ENCODE measurements around the gene TP53RK. TPM values are rescaled to one million over a fixed set of nuclear protein-coding genes. Genes with fewer than 3 reads are reported as not detected.
A peak's percentile ranks its signal among the peaks of the same experiment; 100 is the strongest.

Gene TP53RK
- total RNA-seq, 1 donor from 2014 or later, result 19.5 TPM

DNA sequence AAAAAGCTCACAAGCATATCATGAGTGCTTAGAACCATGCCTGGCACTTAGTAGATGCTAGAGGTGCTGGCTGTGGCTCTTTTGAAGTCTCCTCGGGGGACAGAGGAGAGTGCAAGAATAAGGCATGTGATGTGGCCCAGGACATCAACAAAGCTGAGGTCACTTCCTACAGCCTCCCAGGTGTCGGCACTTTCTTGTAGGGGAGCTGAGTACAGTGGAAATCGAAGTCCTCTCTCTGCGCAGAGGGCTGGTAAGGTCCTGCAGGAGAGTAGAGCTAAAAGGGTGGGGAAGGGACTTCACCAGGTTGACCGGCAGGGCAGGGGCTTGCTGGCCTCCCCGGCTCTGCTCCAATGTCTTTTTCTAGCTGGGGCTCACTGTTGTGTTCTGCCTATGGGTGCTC is 49.2 kb downstream of the TP53RK start:
- TF ChIP-seq, protein P1, sequence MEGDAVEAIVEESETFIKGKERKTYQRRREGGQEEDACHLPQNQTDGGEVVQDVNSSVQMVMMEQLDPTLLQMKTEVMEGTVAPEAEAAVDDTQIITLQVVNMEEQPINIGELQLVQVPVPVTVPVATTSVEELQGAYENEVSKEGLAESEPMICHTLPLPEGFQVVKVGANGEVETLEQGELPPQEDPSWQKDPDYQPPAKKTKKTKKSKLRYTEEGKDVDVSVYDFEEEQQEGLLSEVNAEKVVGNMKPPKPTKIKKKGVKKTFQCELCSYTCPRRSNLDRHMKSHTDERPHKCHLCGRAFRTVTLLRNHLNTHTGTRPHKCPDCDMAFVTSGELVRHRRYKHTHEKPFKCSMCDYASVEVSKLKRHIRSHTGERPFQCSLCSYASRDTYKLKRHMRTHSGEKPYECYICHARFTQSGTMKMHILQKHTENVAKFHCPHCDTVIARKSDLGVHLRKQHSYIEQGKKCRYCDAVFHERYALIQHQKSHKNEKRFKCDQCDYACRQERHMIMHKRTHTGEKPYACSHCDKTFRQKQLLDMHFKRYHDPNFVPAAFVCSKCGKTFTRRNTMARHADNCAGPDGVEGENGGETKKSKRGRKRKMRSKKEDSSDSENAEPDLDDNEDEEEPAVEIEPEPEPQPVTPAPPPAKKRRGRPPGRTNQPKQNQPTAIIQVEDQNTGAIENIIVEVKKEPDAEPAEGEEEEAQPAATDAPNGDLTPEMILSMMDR (conservative IDR thresholded peaks at IDR 0.05), result no peak
- Mint-ChIP-seq H3K4me1 (peaks cover 37% of the 10 kb centered on the region), H3K27ac (ENCODE audit: unreplicated experiment) (no peak overlapping the region), H3K9me3 (no peaks in the 10 kb centered on the region), H3K27me3 (ENCODE audit: low read depth) (no peaks in the 10 kb centered on the region), H3K36me3 (ENCODE audit: low read depth) (no peaks in the 10 kb centered on the region), H3K4me3 (no peak overlapping the region)
- DNase-seq (ENCODE audit: low read depth, low spot score), result no peak

DNA sequence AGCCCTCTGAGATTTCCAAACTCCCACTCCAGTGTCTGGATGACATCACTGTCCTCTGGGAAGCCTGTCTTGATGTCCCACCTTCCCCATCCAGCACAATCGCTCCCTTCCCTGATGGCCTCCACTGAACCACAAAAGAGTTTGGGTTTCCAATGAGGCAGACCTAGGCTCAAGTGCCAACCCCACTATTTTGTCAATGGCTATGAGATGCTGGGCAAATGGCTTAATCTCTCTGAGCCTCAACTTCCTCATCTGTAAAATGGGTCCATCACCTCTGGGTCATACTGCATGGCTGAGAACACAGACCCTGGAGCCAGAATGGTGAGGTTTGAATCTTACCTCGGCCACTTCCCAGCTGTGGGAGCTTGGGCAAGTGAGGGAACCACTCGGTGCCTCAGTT is 49.7 kb downstream of the TP53RK start:
- Mint-ChIP-seq H3K27ac (ENCODE audit: unreplicated experiment) (peak overlapping the region; percentile 43), H3K36me3 (ENCODE audit: low read depth) (no peaks in the 10 kb centered on the region), H3K9me3 (no peaks in the 10 kb centered on the region), H3K27me3 (ENCODE audit: low read depth) (no peaks in the 10 kb centered on the region), H3K4me1 (peaks cover 37% of the 10 kb centered on the region), H3K4me3 (no peak overlapping the region)
- no peak for DNase-seq (ENCODE audit: low read depth, low spot score)
- TF ChIP-seq, protein P1 (conservative IDR thresholded peaks at IDR 0.05), result no peak

DNA sequence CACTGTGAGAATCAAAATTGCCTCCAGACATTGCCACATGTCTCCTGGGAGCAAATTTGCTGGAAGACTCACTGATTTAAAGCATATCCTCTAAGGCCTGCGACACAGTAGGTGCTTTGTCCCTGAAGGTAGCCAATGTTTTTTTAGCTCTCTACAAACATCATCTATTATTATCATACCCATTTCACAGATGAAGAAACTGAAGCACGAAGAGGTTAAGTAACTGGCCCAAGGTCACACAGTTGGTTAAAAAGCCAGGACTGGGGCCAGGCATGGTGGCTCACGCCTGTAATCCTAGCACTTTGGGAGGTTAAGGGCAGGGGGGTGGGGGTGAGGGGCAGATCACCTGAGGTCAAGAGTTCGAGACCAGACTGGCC is 50.4 kb downstream of the TP53RK start:
- TF ChIP-seq, protein P1 (conservative IDR thresholded peaks at IDR 0.05), result no peak
- Mint-ChIP-seq H3K27ac (ENCODE audit: unreplicated experiment) (no peak overlapping the region), H3K4me3 (no peak overlapping the region), H3K36me3 (ENCODE audit: low read depth) (no peaks in the 10 kb centered on the region), H3K9me3 (no peaks in the 10 kb centered on the region), H3K27me3 (ENCODE audit: low read depth) (no peaks in the 10 kb centered on the region), H3K4me1 (peaks cover 37% of the 10 kb centered on the region)
- no peak for DNase-seq (ENCODE audit: low read depth, low spot score)

DNA sequence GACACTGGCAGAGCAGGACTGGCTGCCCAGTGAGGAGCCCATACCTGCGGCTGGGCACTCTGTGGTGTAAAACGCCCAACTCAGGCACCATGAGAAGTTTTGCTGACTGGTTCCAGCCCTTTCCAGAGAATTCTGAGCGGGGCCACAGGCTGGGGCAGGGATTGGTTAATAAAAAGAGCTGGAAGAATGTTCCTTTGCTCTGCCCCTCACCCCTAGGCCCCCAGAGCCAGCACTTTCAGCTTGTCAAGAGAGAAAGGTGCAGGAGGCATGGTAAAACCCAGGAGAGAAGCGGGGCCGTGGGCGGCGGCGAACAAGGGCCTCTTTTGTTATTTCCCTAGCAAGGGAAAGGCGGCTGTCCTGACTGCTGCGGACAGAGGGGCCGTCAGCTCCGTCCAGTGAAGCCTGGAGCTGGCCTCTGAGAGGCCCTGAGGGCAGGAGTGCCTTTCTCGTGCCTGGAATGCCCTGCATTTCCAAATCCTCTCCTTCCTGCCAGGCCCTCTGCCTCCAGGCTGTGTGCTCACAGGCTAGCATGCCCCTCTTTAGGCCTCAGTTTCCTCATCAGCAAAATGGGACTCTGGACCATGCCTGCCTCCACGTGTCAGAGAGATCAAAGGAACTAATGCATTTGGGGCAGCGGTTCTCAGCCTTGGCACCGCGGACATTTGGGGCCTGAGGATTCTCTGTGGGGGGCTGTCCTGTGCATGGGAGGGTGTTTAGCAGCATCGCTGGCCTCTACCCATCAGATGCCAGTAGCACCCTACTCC is 50.9 kb downstream of the TP53RK start:
- H3K4me1 Mint-ChIP-seq, result peaks cover 37% of the 10 kb centered on the region
- peak overlapping the region; percentile 92 for H3K27ac Mint-ChIP-seq (ENCODE audit: unreplicated experiment)
- DNase-seq (ENCODE audit: low read depth, low spot score), result peak; percentile 54
- H3K36me3 Mint-ChIP-seq (ENCODE audit: low read depth), result no peaks in the 10 kb centered on the region
- H3K27me3 Mint-ChIP-seq (ENCODE audit: low read depth), result no peaks in the 10 kb centered on the region
- no peak overlapping the region for H3K4me3 Mint-ChIP-seq
- TF ChIP-seq, protein P1 (conservative IDR thresholded peaks at IDR 0.05), result no peak
- no peaks in the 10 kb centered on the region for H3K9me3 Mint-ChIP-seq

DNA sequence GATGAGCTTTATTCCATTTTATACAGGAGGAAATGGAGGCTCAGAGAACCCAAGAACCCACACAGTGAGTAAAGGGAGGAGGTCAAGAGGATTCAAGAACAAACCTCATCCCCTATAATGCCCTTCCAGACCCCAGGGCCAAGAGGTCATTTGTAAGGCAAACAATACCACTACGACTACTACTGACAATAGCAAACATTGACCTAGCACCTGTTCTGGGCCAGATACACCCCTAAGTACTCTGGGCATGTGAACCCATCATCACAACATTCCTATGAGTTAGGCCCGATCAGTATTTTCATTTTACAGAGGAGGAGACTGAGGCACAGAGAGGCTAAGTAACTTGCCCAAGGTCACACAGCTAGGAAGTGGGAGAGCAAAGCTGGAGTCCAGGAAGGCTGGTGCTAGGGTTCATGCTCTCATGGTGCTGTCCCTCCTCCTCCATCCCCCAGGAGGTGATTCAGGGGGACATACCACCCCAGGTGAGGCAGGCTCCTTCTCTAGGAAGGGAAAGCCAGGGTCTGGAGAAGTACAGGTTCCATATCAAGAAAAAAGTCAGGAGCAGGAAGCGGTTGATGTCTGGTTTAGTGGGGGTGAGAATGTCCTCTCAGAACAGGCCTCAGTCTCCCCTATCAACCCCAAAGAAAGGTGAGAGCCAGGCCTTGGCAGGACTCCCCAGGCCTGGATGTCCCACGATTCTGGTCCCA is 51.7 kb downstream of the TP53RK start:
- Mint-ChIP-seq H3K9me3 (no peaks in the 10 kb centered on the region), H3K4me1 (peaks cover 37% of the 10 kb centered on the region), H3K36me3 (ENCODE audit: low read depth) (no peaks in the 10 kb centered on the region), H3K27ac (ENCODE audit: unreplicated experiment) (peak overlapping the region; percentile 35), H3K4me3 (no peak overlapping the region), H3K27me3 (ENCODE audit: low read depth) (no peaks in the 10 kb centered on the region)
- TF ChIP-seq, protein P1 (conservative IDR thresholded peaks at IDR 0.05), result no peak
- DNase-seq (ENCODE audit: low read depth, low spot score), result no peak
